Osteoblast (primary cell): ENCODE measurements around the gene GIMAP2. TPM values are rescaled to one million over a fixed set of nuclear protein-coding genes. Genes with fewer than 3 reads are reported as not detected.

ENCODE experiments used
- DNase-seq: peaks from one replicate; pipeline ENCODE4 v3.0.0; 2011; ENCODE audit warnings: low spot score, mixed read lengths; ENCODE audit not compliant: insufficient read length; ENCODE audit errors: missing footprints
- H2AFZ ChIP-seq: 2 replicates; pipeline ENCODE4 v1.6.0; 2011; ENCODE audit warnings: mild to moderate bottlenecking, low read length
- H3K27ac ChIP-seq: 2 replicates; pipeline ENCODE4 v1.5.1; 2011; ENCODE audit warnings: mild to moderate bottlenecking, low read depth, low read length, moderate library complexity
- H3K27me3 ChIP-seq: 2 replicates; pipeline ENCODE4 v1.6.0; 2012; ENCODE audit warnings: mild to moderate bottlenecking, control low read depth, inconsistent platforms, low read length, moderate library complexity; ENCODE audit not compliant: insufficient read depth
- H3K36me3 ChIP-seq: 2 replicates; pipeline ENCODE4 v1.5.1; 2011; ENCODE audit warnings: mild to moderate bottlenecking, low read length, control low read depth, moderate library complexity; ENCODE audit not compliant: insufficient read depth
- H3K4me1 ChIP-seq: 2 replicates; pipeline ENCODE4 v1.5.1; 2011; ENCODE audit warnings: mild to moderate bottlenecking, low read length, control low read depth, moderate library complexity; ENCODE audit not compliant: insufficient read depth
- H3K4me2 ChIP-seq: 2 replicates; pipeline ENCODE4 v1.6.0; 2011; ENCODE audit warnings: mild to moderate bottlenecking, low read length; ENCODE audit not compliant: insufficient read depth
- H3K4me3 ChIP-seq: fragments of 200-600 bp; sonication (generic); 3 replicates; pipeline ENCODE4 v1.5.1; 2012; ENCODE audit warnings: mild to moderate bottlenecking, low read length, inconsistent platforms; ENCODE audit not compliant: insufficient read depth
- H3K79me2 ChIP-seq: 2 replicates; pipeline ENCODE4 v1.6.0; 2012; ENCODE audit warnings: mild to moderate bottlenecking, low read length, control low read depth, inconsistent platforms; ENCODE audit not compliant: insufficient read depth
- H3K9me3 ChIP-seq: 2 replicates; pipeline ENCODE4 v1.5.1; 2011; ENCODE audit warnings: low read depth, low read length, control low read depth
- H4K20me1 ChIP-seq: 2 replicates; pipeline ENCODE4 v1.6.0; 2012; ENCODE audit warnings: mild to moderate bottlenecking, low read length, control low read depth; ENCODE audit not compliant: insufficient read depth
- total RNA-seq: library from RNA; depleted of rRNA; stranded (reverse); fragments of >200 nt; gene quantifications from 2 replicates; pipeline ENCODE4 v1.2.3, GENCODE V29; 2012
- TF ChIP-seq, protein P1 (sequence below): IDR thresholded peaks from 2 replicates; pipeline ENCODE4 v1.5.1; 2011; ENCODE audit warnings: mild to moderate bottlenecking, low read depth, low read length, moderate library complexity; ENCODE audit errors: extremely low read depth

GIMAP2 gene
- total RNA-seq, 1 donor: 9.4 TPM

DNA sequence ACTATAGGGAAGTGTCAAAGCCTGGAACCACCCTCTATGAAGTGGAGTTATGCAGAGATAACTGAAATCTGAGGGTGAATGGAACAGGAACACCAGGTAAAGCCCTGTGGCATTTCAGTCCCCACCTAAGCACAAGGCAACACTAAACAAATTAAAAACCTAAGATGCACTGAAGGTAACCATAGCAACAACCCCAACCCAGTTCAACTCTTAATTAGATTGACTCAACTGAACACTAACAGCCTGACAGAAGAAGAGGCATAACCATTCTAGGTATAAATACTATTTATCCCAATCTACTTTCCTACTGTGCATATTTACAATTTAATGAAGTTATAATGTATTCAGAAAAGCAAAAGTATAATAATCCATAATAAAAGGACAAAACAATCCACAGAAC lies 42.5 kb downstream of the GIMAP2 start:
- DNase-seq: no peak
- Histone ChIP-seq H3K9me3 (peaks cover 1% of the 10 kb centered on the region), H3K4me2 (no peak overlapping the region), H3K27ac (no peak overlapping the region), H3K79me2 (no peaks in the 10 kb centered on the region), H4K20me1 (no peaks in the 10 kb centered on the region), H3K36me3 (no peaks in the 10 kb centered on the region), H2AFZ (no peak overlapping the region), H3K4me1 (no peaks in the 10 kb centered on the region), H3K4me3 (no peak overlapping the region), H3K27me3 (no peaks in the 10 kb centered on the region)
- TF ChIP-seq, protein P1, sequence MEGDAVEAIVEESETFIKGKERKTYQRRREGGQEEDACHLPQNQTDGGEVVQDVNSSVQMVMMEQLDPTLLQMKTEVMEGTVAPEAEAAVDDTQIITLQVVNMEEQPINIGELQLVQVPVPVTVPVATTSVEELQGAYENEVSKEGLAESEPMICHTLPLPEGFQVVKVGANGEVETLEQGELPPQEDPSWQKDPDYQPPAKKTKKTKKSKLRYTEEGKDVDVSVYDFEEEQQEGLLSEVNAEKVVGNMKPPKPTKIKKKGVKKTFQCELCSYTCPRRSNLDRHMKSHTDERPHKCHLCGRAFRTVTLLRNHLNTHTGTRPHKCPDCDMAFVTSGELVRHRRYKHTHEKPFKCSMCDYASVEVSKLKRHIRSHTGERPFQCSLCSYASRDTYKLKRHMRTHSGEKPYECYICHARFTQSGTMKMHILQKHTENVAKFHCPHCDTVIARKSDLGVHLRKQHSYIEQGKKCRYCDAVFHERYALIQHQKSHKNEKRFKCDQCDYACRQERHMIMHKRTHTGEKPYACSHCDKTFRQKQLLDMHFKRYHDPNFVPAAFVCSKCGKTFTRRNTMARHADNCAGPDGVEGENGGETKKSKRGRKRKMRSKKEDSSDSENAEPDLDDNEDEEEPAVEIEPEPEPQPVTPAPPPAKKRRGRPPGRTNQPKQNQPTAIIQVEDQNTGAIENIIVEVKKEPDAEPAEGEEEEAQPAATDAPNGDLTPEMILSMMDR: no peak

DNA sequence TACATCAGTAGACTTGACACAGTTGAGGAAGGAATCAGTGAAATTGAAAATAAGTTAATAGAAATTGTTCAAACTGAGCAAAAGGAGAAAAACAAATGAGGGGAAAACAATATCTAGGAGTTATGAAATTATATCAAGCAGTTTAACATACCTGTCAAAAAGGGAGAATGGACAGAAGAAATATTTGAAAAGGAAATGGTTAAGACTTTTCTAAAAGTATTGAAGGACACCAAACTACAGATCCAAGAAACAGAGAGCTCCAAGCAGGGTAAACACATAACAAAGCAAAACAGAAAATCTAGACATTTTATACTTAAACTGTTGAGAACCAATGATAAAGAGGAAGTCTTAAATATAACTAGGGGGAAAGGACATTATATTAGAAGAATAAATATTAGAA lies 43.1 kb downstream of the GIMAP2 start:
- Histone ChIP-seq H3K27ac (no peak overlapping the region), H3K27me3 (no peaks in the 10 kb centered on the region), H3K4me2 (no peak overlapping the region), H3K4me3 (no peak overlapping the region), H4K20me1 (no peaks in the 10 kb centered on the region), H3K4me1 (no peaks in the 10 kb centered on the region), H3K36me3 (no peaks in the 10 kb centered on the region), H3K79me2 (no peaks in the 10 kb centered on the region), H3K9me3 (peaks cover 1% of the 10 kb centered on the region), H2AFZ (no peak overlapping the region)
- no peak for DNase-seq
- TF ChIP-seq, protein P1: no peak

DNA sequence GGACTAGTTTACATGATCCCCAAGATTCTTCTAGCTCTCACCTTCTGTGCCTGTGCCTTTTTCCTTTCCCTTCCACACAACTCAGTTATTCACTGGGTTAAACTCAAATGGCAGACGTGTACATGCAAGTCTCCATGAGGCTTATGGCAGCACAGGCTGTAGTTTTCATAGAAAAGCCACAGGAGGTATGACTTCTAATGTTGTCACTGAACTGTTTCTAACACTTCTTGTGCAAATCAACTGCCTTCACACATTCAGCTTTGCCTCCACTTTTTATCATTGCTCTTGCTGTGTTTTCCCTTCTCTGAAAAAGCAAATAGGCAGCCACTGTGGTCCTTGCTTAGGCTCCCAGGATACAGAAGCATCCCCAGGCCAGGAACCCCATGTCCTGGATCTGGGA lies 46.4 kb downstream of the GIMAP2 start:
- Histone ChIP-seq H2AFZ (no peak overlapping the region), H3K79me2 (no peaks in the 10 kb centered on the region), H3K36me3 (no peaks in the 10 kb centered on the region), H3K27ac (no peak overlapping the region), H3K9me3 (no peaks in the 10 kb centered on the region), H4K20me1 (no peaks in the 10 kb centered on the region), H3K4me2 (no peak overlapping the region), H3K27me3 (no peaks in the 10 kb centered on the region), H3K4me3 (no peak overlapping the region), H3K4me1 (no peaks in the 10 kb centered on the region)
- no peak for DNase-seq
- TF ChIP-seq, protein P1: no peak

DNA sequence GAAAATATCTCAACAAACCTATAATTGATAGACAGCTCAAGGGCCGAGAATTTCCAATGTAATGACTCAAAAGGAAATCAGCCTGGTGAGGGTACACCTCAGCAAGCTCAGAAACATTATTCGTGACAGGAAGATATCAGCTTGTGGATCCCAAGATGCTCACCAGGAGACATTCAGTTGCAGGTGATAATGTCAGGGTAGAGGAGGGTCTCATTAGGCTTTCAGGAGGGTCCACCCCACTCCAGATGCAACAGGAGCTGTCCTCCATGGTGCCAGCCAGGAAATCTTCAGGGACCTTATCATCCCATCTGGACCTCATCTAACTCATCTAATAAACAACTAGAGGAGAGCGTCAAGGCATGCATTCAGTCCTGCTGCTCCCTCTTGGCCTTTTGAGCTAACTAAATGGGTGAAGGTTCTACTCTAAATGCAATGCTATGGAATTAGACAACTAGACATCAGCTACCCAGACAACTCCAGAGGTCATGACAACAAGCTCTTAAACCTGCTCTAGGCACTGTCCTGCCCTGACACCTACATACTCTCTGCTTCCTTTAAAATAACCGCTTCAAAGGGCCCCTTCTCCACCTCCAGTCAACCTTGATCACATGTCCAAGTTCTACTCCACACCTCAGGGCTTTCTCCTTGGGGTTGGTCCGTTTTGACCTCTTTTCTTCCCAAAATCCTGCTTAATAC lies 47.4 kb downstream of the GIMAP2 start:
- H3K4me1 ChIP-seq: no peaks in the 10 kb centered on the region
- DNase-seq: no peak
- H4K20me1 ChIP-seq: no peaks in the 10 kb centered on the region
- no peaks in the 10 kb centered on the region for H3K9me3 ChIP-seq
- no peaks in the 10 kb centered on the region for H3K27me3 ChIP-seq
- no peaks in the 10 kb centered on the region for H3K36me3 ChIP-seq
- H2AFZ ChIP-seq: no peak overlapping the region
- no peak overlapping the region for H3K4me3 ChIP-seq
- no peaks in the 10 kb centered on the region for H3K79me2 ChIP-seq
- TF ChIP-seq, protein P1: no peak
- H3K4me2 ChIP-seq: no peak overlapping the region
- no peak overlapping the region for H3K27ac ChIP-seq
